Aorta (tissue), 5 donors: ENCODE results near the gene MEGF11. TPM values are rescaled to one million over a fixed set of nuclear protein-coding genes. Genes with fewer than 3 reads are reported as not detected.

Experiments used
- ATAC-seq: fragments of 200-7000 bp; cut with Tn5 transposase; one replicate; pipeline ENCODE4 v1.9.1; 2022; ENCODE audit warnings: moderate library complexity; ENCODE audit not compliant: low FRiP score
- DNase-seq, 2 donors: peaks; one replicate each; pipeline ENCODE4 v3.0.0-alpha.2; 2020
- H3K27ac ChIP-seq, 2 donors: one replicate each; pipeline ENCODE4 v1.5.1; 2013; ENCODE audit warnings: low read length in 2 of 2, mild to moderate bottlenecking in 2 of 2, moderate library complexity in 2 of 2, control low read depth in 1 of 2, inconsistent platforms in 1 of 2, low read depth in 1 of 2
- H3K27me3 ChIP-seq, 2 donors: one replicate each; pipeline ENCODE4 v1.6.1; 2013; ENCODE audit warnings: control low read depth in 1 of 2, low read length in 1 of 2, mild to moderate bottlenecking in 1 of 2, moderate library complexity in 1 of 2; ENCODE audit not compliant: insufficient read depth in 2 of 2, control insufficient read depth in 1 of 2
- H3K36me3 ChIP-seq, 2 donors: one replicate each; pipeline ENCODE4 v1.6.1; 2013; ENCODE audit warnings: control low read depth in 1 of 2, low read length in 1 of 2, mild to moderate bottlenecking in 1 of 2; ENCODE audit not compliant: insufficient read depth in 2 of 2, control insufficient read depth in 1 of 2
- H3K4me1 ChIP-seq, 2 donors: one replicate each; pipeline ENCODE4 v1.6.1; 2013; ENCODE audit warnings: low read length in 2 of 2, control low read depth in 1 of 2, mild to moderate bottlenecking in 1 of 2, moderate library complexity in 1 of 2; ENCODE audit not compliant: insufficient read depth in 2 of 2, control insufficient read depth in 1 of 2
- H3K4me3 ChIP-seq, 2 donors: one replicate each; pipeline ENCODE4 v1.5.1; 2013; ENCODE audit warnings: low read length in 2 of 2, control low read depth in 1 of 2, mild to moderate bottlenecking in 1 of 2
- H3K9me3 ChIP-seq: one replicate; pipeline ENCODE4 v1.6.1; 2013; ENCODE audit warnings: mild to moderate bottlenecking, low read length; ENCODE audit not compliant: control insufficient read depth
- WGBS, 2 donors: extraction: QIAGEN DNeasy Blood & Tissue Kit; methylation state at CpG; one replicate each; pipeline ENCODE4 v1.1.7; 2013; 5-methylcytosine and 5-hydroxymethylcytosine counted together
- intact Hi-C, 2 donors: fragments of 100-400 bp; cut with DNase I; formaldehyde crosslinking; loops; one replicate each; pipeline versions ENCODE4 v1.14.2 to v1.15.0; 2022
- polyA plus RNA-seq, 2 donors: library from polyadenylated mRNA; stranded (reverse); fragments of 200-250 nt; gene quantifications; one replicate each; pipeline ENCODE4 v1.2.3, GENCODE V29; 2013
- total RNA-seq, 2 donors: library from RNA; stranded (reverse); fragmentation: NEBNext Ultra II Directional; extraction: Animal tissue kit (Norgen Biotek cat#: 25700); gene quantifications; one replicate each; pipeline ENCODE4 v1.2.1, GENCODE V29; 2021
- donor health status: healthy with polysubstance abuse.
- donor health status: Bipolar disorder and iron deficiency.
- donor health status: DM: no; HTN: no; CAD: no.
- donor health status: DM: no; HTN: no; CAD: no.
- donor health status: DM: yes; HTN: yes; CAD: no.

Gene MEGF11
- total and polyA plus RNA-seq, 4 donors: not detected

DNA sequence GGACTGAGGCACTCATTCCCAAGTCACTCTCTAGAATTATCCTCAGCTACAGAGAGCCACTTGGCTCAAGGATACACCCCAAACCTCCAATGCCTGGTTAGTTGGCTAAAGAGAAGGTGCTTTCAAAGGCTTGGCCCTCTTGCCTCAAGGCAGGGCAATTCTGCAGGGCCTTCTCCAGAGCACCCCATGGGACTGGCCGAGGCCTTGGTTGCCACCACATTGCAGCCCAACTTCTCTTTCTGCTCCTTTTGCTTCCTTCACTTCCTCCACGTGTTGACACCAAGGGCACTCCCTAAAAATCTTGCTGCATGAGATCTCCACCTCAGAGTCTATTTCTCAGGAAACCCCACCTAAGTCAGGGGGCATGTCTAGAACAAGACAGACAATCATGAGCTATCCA lies 36.7 kb downstream of the MEGF11 start:
- H3K9me3 ChIP-seq: no peaks in the 10 kb centered on the region
- 69 to 75% methylated on average over 2 of the region's 2 CpGs for WGBS, 2 donors

DNA sequence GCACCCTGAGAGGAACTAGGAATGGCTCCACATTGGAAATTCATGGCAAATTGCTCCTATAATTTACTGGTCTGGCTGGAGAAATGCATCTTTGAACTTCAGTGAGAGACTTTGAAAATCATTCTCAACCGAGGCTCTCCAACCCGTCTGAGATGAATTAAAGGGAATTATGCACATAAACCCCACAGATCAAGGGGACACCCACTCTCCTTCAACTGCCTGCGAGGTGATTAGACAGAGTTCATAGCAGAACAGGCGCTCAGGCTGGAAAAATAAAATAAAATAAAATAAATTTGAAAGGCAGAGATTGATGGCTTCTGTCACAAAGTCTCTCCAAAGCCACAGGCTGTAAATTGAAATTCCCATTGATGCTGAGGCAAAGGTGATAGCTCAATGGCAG lies 37.7 kb downstream of the MEGF11 start:
- no peaks in the 10 kb centered on the region for H3K27me3 ChIP-seq
- 68 to 73% methylated on average over 4 of the region's 4 CpGs for WGBS, 2 donors
- intact Hi-C loops: no loop called here
- DNase-seq (no peak), ATAC-seq (no peak)
- no peaks in the 10 kb centered on the region for H3K9me3 ChIP-seq
- H3K36me3 ChIP-seq: no peaks in the 10 kb centered on the region
- no peaks in the 10 kb centered on the region for H3K4me1 ChIP-seq
- H3K4me3 ChIP-seq: no peak overlapping the region
- H3K27ac ChIP-seq: no peak overlapping the region

More for the DNA sequence above, 36.7 kb downstream of the MEGF11 start:
- ATAC-seq (no peak), DNase-seq (no peak)
- H3K4me1 ChIP-seq: no peaks in the 10 kb centered on the region
- intact Hi-C loops: no loop called here
- no peak overlapping the region for H3K27ac ChIP-seq
- H3K4me3 ChIP-seq: no peak overlapping the region
- no peaks in the 10 kb centered on the region for H3K27me3 ChIP-seq
- H3K36me3 ChIP-seq: no peaks in the 10 kb centered on the region

- Histone ChIP-seq H3K4me3 (no peak overlapping the region), H3K27ac (no peak overlapping the region), H3K4me1 (no peaks in the 10 kb centered on the region), H3K27me3 (no peaks in the 10 kb centered on the region), H3K9me3 (no peaks in the 10 kb centered on the region), H3K36me3 (no peaks in the 10 kb centered on the region)
- no peak for ATAC-seq
- intact Hi-C loops: no loop called here
- WGBS, 2 donors: 61 to 76% methylated on average over 4 of the region's 4 CpGs
- no peak for DNase-seq
Observed at GRCh38 chr15:66214246-66214645, 39.3 kb downstream of the MEGF11 start.

DNA sequence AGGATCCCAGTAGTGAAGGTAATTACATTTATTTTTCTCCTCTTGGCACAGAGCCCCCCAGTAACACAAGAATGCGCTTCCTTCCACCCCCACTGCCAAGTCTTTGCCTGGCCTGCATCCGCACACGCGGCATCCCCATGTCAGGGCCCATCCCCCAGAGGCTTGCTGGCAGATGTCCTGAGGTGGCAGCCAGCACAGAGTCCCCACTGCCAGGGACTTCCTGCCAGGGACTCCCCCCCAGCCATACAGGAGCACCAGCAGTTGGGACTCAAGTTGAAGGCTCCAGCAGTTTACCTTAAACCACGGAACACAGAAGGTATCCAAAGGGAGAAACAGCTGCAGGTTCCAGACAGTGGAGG lies 41.0 kb downstream of the MEGF11 start:
- 19 to 22% methylated on average over 5 of the region's 5 CpGs for WGBS, 2 donors
- Histone ChIP-seq H3K36me3 (no peaks in the 10 kb centered on the region), H3K4me1 (no peaks in the 10 kb centered on the region), H3K27me3 (no peaks in the 10 kb centered on the region), H3K27ac (no peak overlapping the region), H3K4me3 (no peak overlapping the region), H3K9me3 (no peaks in the 10 kb centered on the region)
- DNase-seq (peak in 1 of 2 donors; percentile 51), ATAC-seq (no peak)
- intact Hi-C loops: no loop called here

DNA sequence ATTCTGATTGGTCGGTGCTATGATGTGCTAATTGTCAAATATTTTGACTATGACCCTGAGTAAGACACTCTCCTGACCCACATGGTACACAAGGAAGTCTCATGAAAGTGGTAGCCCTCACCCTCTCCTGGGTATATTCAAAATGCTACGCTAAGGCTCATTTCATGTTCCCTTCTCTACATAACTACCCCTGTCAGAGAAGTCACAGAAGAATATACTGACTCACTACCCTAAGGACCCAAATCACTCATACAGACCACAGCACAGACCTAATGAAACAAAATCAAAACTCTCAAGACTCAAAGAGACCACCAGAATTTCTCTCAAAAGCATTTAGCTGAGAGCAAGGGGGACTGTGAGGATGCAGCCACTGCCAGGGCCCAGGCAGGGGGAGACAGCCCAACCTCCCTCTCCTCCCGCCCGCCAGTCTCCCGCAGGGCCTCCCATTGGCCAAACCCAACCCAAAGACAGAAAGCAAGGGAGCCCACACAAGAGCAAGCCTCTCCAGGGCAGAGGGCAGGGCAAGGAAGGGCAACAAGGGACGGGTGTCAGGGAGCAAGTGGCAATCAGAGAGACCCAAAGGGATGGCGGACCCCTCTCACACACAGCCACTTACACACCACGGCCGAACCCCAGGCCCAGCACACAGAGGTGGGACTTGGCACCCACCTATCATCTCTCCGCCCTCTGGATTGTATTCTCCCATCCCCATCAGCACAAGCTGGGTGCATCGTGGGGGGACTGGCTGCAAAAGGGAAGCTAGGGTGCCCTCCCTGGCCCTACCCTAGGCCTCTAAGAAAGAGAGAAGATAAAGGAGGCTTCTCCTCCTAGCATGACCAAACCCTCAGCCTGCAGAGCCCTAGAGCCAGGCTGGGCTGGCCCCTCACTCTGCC lies 41.6 kb downstream of the MEGF11 start:
- Histone ChIP-seq H3K4me3 (no peak overlapping the region), H3K36me3 (no peaks in the 10 kb centered on the region), H3K27ac (no peak overlapping the region), H3K4me1 (no peaks in the 10 kb centered on the region), H3K27me3 (no peaks in the 10 kb centered on the region), H3K9me3 (no peaks in the 10 kb centered on the region)
- ATAC-seq (no peak), DNase-seq (peak in 1 of 2 donors; percentile 67)
- WGBS, 2 donors: 70 to 79% methylated on average over 10 to 11 of the region's 11 CpGs
- intact Hi-C loops: no loop called here

- intact Hi-C loops: no loop called here
- DNase-seq: no peak
- no peaks in the 10 kb centered on the region for H3K4me1 ChIP-seq
- no peaks in the 10 kb centered on the region for H3K9me3 ChIP-seq
- WGBS, 2 donors: 84 to 88% methylated on average over 4 of the region's 4 CpGs
- ATAC-seq: no peak
- no peaks in the 10 kb centered on the region for H3K36me3 ChIP-seq
- H3K27ac ChIP-seq: no peak overlapping the region
- no peaks in the 10 kb centered on the region for H3K27me3 ChIP-seq
- H3K4me3 ChIP-seq: no peak overlapping the region
Observed at GRCh38 chr15:66210684-66211083, 42.9 kb downstream of the MEGF11 start.

GRCh38 chr15:66198757-66199156 lies 54.8 kb downstream of the MEGF11 start:
- Histone ChIP-seq H3K36me3 (no peaks in the 10 kb centered on the region), H3K27me3 (no peaks in the 10 kb centered on the region), H3K27ac (no peak overlapping the region), H3K9me3 (no peaks in the 10 kb centered on the region), H3K4me3 (no peak overlapping the region), H3K4me1 (no peaks in the 10 kb centered on the region)
- DNase-seq (no peak), ATAC-seq (no peak)
- WGBS, 2 donors: 85 to 89% methylated on average over 2 of the region's 2 CpGs
- intact Hi-C loops: no loop called here

GRCh38 chr15:66196602-66197001 lies 56.9 kb downstream of the MEGF11 start:
- Histone ChIP-seq H3K36me3 (no peaks in the 10 kb centered on the region), H3K9me3 (no peaks in the 10 kb centered on the region), H3K27ac (no peak overlapping the region), H3K27me3 (peaks cover 0 to 2% of the 10 kb centered on the region in 2 donors), H3K4me3 (no peak overlapping the region), H3K4me1 (no peaks in the 10 kb centered on the region)
- 27 to 28% methylated on average over 2 of the region's 2 CpGs for WGBS, 2 donors
- no peak for ATAC-seq
- intact Hi-C loops: no loop called here
- no peak for DNase-seq

- no peaks in the 10 kb centered on the region for H3K4me1 ChIP-seq
- WGBS, 2 donors: 75 to 77% methylated on average over 10 of the region's 10 CpGs
- H3K4me3 ChIP-seq: no peak overlapping the region
- no peak for ATAC-seq
- H3K27me3 ChIP-seq: peaks cover 0 to 2% of the 10 kb centered on the region in 2 donors
- H3K27ac ChIP-seq: no peak overlapping the region
- H3K36me3 ChIP-seq: no peaks in the 10 kb centered on the region
- intact Hi-C loops: no loop called here
- DNase-seq: no peak
- H3K9me3 ChIP-seq: no peaks in the 10 kb centered on the region
Observed at GRCh38 chr15:66195621-66196230, 57.8 kb downstream of the MEGF11 start.
